ENCODE measurements around the gene OLFML2A. TPM values are rescaled to one million over a fixed set of nuclear protein-coding genes. Genes with fewer than 3 reads are reported as not detected.
A peak's percentile ranks its signal among the peaks of the same experiment; 100 is the strongest.

OLFML2A gene
- total and polyA plus RNA-seq, 2 of the 13 experiments (the other 11 are each of a cell fraction or from before 2014, with no cell fraction given): 0.01 to 0.02 TPM

- TF ChIP-seq ELF3 (CRISPR knock-in tag; IDR thresholded peaks at IDR 0.05): peak; percentile 69
- no peak for TF ChIP-seq ZNF446 (CRISPR knock-in tag; IDR thresholded peaks at IDR 0.05)
- no peak for TF ChIP-seq MATR3 (CRISPR knock-in tag; IDR thresholded peaks at IDR 0.05)
- TF ChIP-seq NCOR1 (IDR thresholded peaks at IDR 0.05; ENCODE audit: borderline replicate concordance, low read length): no peak
- TF ChIP-seq ZNF441 (CRISPR knock-in tag; IDR thresholded peaks at IDR 0.05; ENCODE audit: borderline replicate concordance): no peak
- TF ChIP-seq GATAD1 (CRISPR knock-in tag; IDR thresholded peaks at IDR 0.05): peak; percentile 28; the same call in 1 of the 2 replicates
- TF ChIP-seq, protein P1, sequence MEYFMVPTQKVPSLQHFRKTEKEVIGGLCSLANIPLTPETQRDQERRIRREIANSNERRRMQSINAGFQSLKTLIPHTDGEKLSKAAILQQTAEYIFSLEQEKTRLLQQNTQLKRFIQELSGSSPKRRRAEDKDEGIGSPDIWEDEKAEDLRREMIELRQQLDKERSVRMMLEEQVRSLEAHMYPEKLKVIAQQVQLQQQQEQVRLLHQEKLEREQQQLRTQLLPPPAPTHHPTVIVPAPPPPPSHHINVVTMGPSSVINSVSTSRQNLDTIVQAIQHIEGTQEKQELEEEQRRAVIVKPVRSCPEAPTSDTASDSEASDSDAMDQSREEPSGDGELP (IDR thresholded peaks at IDR 0.05; ENCODE audit: borderline replicate concordance, low read depth): 0 out of 2 replicates have a peak, but pooled peaks have one; percentile 12
- peak; percentile 56; the same call in 1 of the 2 replicates for TF ChIP-seq RFXAP (CRISPR knock-in tag; IDR thresholded peaks at IDR 0.05; ENCODE audit: borderline replicate concordance)
- 0 out of 2 replicates have a peak, but pooled peaks have one; percentile 11 for TF ChIP-seq MIER2 (CRISPR knock-in tag; IDR thresholded peaks at IDR 0.05)
- 0 out of 2 replicates have a peak, but pooled peaks have one; percentile 22 for TF ChIP-seq LBX2 (CRISPR knock-in tag; IDR thresholded peaks at IDR 0.05; ENCODE audit: borderline replicate concordance)
- TF ChIP-seq HOXA3 (CRISPR knock-in tag; IDR thresholded peaks at IDR 0.05): peak; percentile 62; the same call in 1 of the 2 replicates
- TF ChIP-seq ZNF792 (CRISPR knock-in tag; IDR thresholded peaks at IDR 0.05): peak; percentile 62
- TF ChIP-seq IRF1 (CRISPR knock-in tag; IDR thresholded peaks at IDR 0.05; ENCODE audit: low read depth): no peak
- peak; percentile 26; the same call in 1 of the 2 replicates for TF ChIP-seq STAG1 (CRISPR knock-in tag; IDR thresholded peaks at IDR 0.05)
- peak; percentile 43; the same call in 1 of the 2 replicates for TF ChIP-seq SP4 (CRISPR knock-in tag; IDR thresholded peaks at IDR 0.05)
- TF ChIP-seq ZNF142 (CRISPR knock-in tag; IDR thresholded peaks at IDR 0.05): peak; percentile 72; the same call in 1 of the 2 replicates
These were observed 41.7 kb downstream of the OLFML2A start (continued) for GRCh38 chr9:124818431-124819281.

Data from HepG2 (cell line).